MCF 10A (cell line): ENCODE measurements around the gene ZNF500. TPM values are rescaled to one million over a fixed set of nuclear protein-coding genes. Genes with fewer than 3 reads are reported as not detected.

Experiments
- BruUV-seq: library from RNA; stranded (reverse); fragments of 400-500 nt; replicated peaks from 2 replicates; lab custom pipeline; 2021; lab: Mats Ljungman, UMichigan
- CTCF ChIA-PET: fragments of 300-600 bp; sonication (Branson Sonifier 250); formaldehyde crosslinking; extraction: SDS; loops from one replicate; lab custom pipeline; 2021; ENCODE audit warnings: antibody characterized with exemption, inconsistent platforms; lab: Yijun Ruan, JAX
- POLR2A ChIA-PET: fragments of 300-600, 350-650 bp; sonication (Branson Sonifier 250); formaldehyde crosslinking; extraction: SDS; loops from one replicate; lab custom pipeline; 2020; ENCODE audit warnings: antibody characterized with exemption, inconsistent platforms; lab: Yijun Ruan, JAX
- DNase-seq: peaks from one replicate; pipeline ENCODE4 v3.0.0-alpha.2; 2018; ENCODE audit not compliant: unreplicated experiment
- H3K27ac Mint-ChIP-seq: one replicate; pipeline ENCODE4 v1.8.0; 2022; ENCODE audit warnings: mild to moderate bottlenecking, low read depth, mixed read lengths; ENCODE audit not compliant: unreplicated experiment
- H3K27me3 Mint-ChIP-seq: one replicate; pipeline ENCODE4 v1.8.0; 2022; ENCODE audit warnings: mixed read lengths; ENCODE audit not compliant: insufficient read depth, unreplicated experiment
- H3K36me3 Mint-ChIP-seq: one replicate; pipeline ENCODE4 v1.8.0; 2022; ENCODE audit warnings: mild to moderate bottlenecking, moderate library complexity, mixed read lengths; ENCODE audit not compliant: insufficient read depth, unreplicated experiment
- H3K4me1 Mint-ChIP-seq: one replicate; pipeline ENCODE4 v1.8.0; 2022; ENCODE audit warnings: mixed read lengths; ENCODE audit not compliant: insufficient read depth, unreplicated experiment
- H3K4me3 Mint-ChIP-seq: one replicate; pipeline ENCODE4 v1.8.0; 2022; ENCODE audit warnings: mild to moderate bottlenecking, moderate library complexity, mixed read lengths; ENCODE audit not compliant: unreplicated experiment
- H3K9me3 Mint-ChIP-seq: one replicate; pipeline ENCODE4 v1.8.0; 2022; ENCODE audit warnings: mixed read lengths; ENCODE audit not compliant: unreplicated experiment
- intact Hi-C: fragments of 100-400 bp; cut with micrococcal nuclease; formaldehyde crosslinking; loops from 2 replicates; pipeline ENCODE4 v1.14.1; 2022
- total RNA-seq: library from RNA; stranded (reverse); gene quantifications from 2 replicates; pipeline ENCODE4 v1.2.3, GENCODE V29; 2022
- TF ChIP-seq, protein P1 (sequence below): fragments of 200-600 bp; IDR thresholded peaks from one replicate; pipeline ENCODE4 v1.8.0; 2022; ENCODE audit warnings: antibody characterized with exemption, mild to moderate bottlenecking; ENCODE audit not compliant: unreplicated experiment

ZNF500 gene
- total RNA-seq, 1 experiment from 2014 or later: 13.8 TPM

DNA sequence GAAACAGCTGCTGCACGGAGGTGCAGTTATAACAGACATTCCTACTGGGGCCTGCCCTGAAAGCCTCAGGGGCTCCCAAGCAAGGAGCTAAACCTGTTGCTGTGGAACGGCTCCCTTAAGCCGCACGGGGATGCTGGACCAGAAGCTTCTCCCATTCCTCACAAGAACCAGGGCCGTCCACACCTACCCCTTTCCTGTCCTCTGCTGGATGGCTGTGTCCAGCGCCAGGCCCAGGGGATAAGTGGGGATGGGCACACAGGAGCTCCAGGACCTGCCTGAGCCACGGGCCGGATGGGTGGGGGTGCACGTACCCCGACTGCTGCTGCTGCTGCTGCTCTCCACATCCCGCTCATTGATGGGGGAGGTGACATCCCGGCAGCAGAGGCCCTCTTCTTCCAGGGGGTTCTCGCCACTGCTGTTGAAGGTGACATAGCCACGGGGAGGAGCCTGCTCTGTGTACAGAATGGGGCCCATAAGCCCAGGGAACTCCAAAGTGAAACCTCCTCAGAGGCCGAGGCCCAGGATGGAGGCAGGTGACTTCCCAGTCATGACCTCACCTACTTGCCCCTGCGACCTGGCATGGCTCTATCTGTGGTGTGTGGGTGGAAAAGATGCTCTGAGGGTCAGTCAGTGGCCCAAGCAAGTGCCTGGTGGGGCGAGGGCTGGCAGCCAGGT lies 65.0 kb downstream of the ZNF500 start:
- CTCF ChIA-PET: interaction anchor here (1.1 kb wide), 1 partner anchor 299 kb away, joined by 3 read pairs; no protein-coding TSS in a partner anchor

GRCh38 chr16:4700997-4701743 lies 65.8 kb downstream of the ZNF500 start:
- CTCF ChIA-PET: no interaction called here
- POLR2A ChIA-PET: interaction anchor here (2.9 kb wide), 1 partner anchor 9 kb away, joined by 8 read pairs; no protein-coding TSS in a partner anchor
- no peak overlapping the region for H3K27ac Mint-ChIP-seq
- peaks cover 64% of the 10 kb centered on the region for H3K36me3 Mint-ChIP-seq
- BruUV-seq: no TSS peak
- DNase-seq: no peak
- no peaks in the 10 kb centered on the region for H3K4me1 Mint-ChIP-seq
- TF ChIP-seq, protein P1, sequence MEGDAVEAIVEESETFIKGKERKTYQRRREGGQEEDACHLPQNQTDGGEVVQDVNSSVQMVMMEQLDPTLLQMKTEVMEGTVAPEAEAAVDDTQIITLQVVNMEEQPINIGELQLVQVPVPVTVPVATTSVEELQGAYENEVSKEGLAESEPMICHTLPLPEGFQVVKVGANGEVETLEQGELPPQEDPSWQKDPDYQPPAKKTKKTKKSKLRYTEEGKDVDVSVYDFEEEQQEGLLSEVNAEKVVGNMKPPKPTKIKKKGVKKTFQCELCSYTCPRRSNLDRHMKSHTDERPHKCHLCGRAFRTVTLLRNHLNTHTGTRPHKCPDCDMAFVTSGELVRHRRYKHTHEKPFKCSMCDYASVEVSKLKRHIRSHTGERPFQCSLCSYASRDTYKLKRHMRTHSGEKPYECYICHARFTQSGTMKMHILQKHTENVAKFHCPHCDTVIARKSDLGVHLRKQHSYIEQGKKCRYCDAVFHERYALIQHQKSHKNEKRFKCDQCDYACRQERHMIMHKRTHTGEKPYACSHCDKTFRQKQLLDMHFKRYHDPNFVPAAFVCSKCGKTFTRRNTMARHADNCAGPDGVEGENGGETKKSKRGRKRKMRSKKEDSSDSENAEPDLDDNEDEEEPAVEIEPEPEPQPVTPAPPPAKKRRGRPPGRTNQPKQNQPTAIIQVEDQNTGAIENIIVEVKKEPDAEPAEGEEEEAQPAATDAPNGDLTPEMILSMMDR: no peak
- no peaks in the 10 kb centered on the region for H3K27me3 Mint-ChIP-seq
- H3K9me3 Mint-ChIP-seq: no peaks in the 10 kb centered on the region
- no peak overlapping the region for H3K4me3 Mint-ChIP-seq
- intact Hi-C loops: no loop called here

More for the DNA sequence above, 65.0 kb downstream of the ZNF500 start:
- BruUV-seq: no TSS peak
- no peaks in the 10 kb centered on the region for H3K27me3 Mint-ChIP-seq
- H3K4me1 Mint-ChIP-seq: no peaks in the 10 kb centered on the region
- no peak for DNase-seq
- POLR2A ChIA-PET: interaction anchor here (2.9 kb wide), 1 partner anchor 8 kb away, joined by 8 read pairs; no protein-coding TSS in a partner anchor
- TF ChIP-seq, protein P1: no peak
- intact Hi-C loops: no loop called here
- H3K9me3 Mint-ChIP-seq: no peaks in the 10 kb centered on the region
- H3K4me3 Mint-ChIP-seq: no peak overlapping the region
- H3K36me3 Mint-ChIP-seq: peaks cover 66% of the 10 kb centered on the region
- H3K27ac Mint-ChIP-seq: no peak overlapping the region

- no peak overlapping the region for H3K4me3 Mint-ChIP-seq
- TF ChIP-seq, protein P1: no peak
- intact Hi-C loops: no loop called here
- CTCF ChIA-PET: interaction anchor here (1.2 kb wide), 1 partner anchor 20 kb away, joined by 3 read pairs; no protein-coding TSS in a partner anchor
- H3K9me3 Mint-ChIP-seq: no peaks in the 10 kb centered on the region
- no TSS peak for BruUV-seq
- H3K36me3 Mint-ChIP-seq: peaks cover 64% of the 10 kb centered on the region
- POLR2A ChIA-PET: interaction anchor here (2.9 kb wide), 1 partner anchor 10 kb away, joined by 8 read pairs; no protein-coding TSS in a partner anchor
- H3K4me1 Mint-ChIP-seq: no peaks in the 10 kb centered on the region
- no peak overlapping the region for H3K27ac Mint-ChIP-seq
- no peak for DNase-seq
- no peaks in the 10 kb centered on the region for H3K27me3 Mint-ChIP-seq
These were observed 66.5 kb downstream of the ZNF500 start for GRCh38 chr16:4700380-4700996.
